Keratinocyte (primary cell): ENCODE results near the gene HELZ. TPM values are rescaled to one million over a fixed set of nuclear protein-coding genes. Genes with fewer than 3 reads are reported as not detected.

Experiments used
- DNase-seq: peaks from one replicate; pipeline ENCODE4 v3.0.0-alpha.2; 2011; ENCODE audit warnings: low read depth, missing footprints, low spot score
- FAIRE-seq: peaks from 2 replicates; lab custom pipeline; 2011; peaks lifted over from hg19 to GRCh38; lab: Jason Lieb, UNC
- H2AFZ ChIP-seq: 2 replicates; pipeline ENCODE4 v1.6.0; 2012; ENCODE audit warnings: low read length, control low read depth, inconsistent platforms; ENCODE audit not compliant: control insufficient read depth
- H3K27ac ChIP-seq: 2 replicates; pipeline ENCODE4 v1.5.1; 2011; ENCODE audit warnings: low read length; ENCODE audit not compliant: control insufficient read depth, insufficient read depth
- H3K27me3 ChIP-seq: 3 replicates; pipeline ENCODE4 v1.6.0; 2011; ENCODE audit warnings: low read length; ENCODE audit not compliant: control insufficient read depth, insufficient read depth; ENCODE audit errors: extremely low read depth
- H3K36me3 ChIP-seq, 2 experiments: 2 replicates in 1 of 2; 3 replicates in 1 of 2; pipeline ENCODE4 v1.5.1; 2011; ENCODE audit warnings: low read length in 2 of 2, mild to moderate bottlenecking in 1 of 2; ENCODE audit not compliant: control insufficient read depth in 2 of 2, insufficient read depth in 2 of 2; ENCODE audit errors: extremely low read depth in 1 of 2
- H3K4me1 ChIP-seq: 3 replicates; pipeline ENCODE4 v1.5.1; 2011; ENCODE audit warnings: low read length; ENCODE audit not compliant: control insufficient read depth, insufficient read depth; ENCODE audit errors: extremely low read depth
- H3K4me2 ChIP-seq: 3 replicates; pipeline ENCODE4 v1.6.0; 2011; ENCODE audit warnings: low read depth, low read length; ENCODE audit not compliant: control insufficient read depth, insufficient read depth; ENCODE audit errors: extremely low read depth
- H3K4me3 ChIP-seq, 3 experiments: fragments of 200-600 bp in 1 of 3; sonication (generic) in 1 of 3; 2 replicates in 2 of 3; 3 replicates in 1 of 3; pipeline ENCODE4 v1.5.1; 2011 to 2016; ENCODE audit warnings: low read length in 3 of 3, mild to moderate bottlenecking in 3 of 3, control low read depth in 2 of 3, inconsistent platforms in 1 of 3, low read depth in 1 of 3, mixed read lengths in 1 of 3, mixed run types in 1 of 3, moderate library complexity in 1 of 3; ENCODE audit not compliant: control insufficient read depth in 2 of 3, insufficient read depth in 2 of 3; ENCODE audit errors: extremely low read depth in 1 of 3
- H3K79me2 ChIP-seq: 2 replicates; pipeline ENCODE4 v1.6.0; 2012; ENCODE audit warnings: low read length; ENCODE audit not compliant: control insufficient read depth, insufficient read depth
- H3K9ac ChIP-seq: 3 replicates; pipeline ENCODE4 v1.6.0; 2011; ENCODE audit warnings: low read length; ENCODE audit not compliant: control insufficient read depth, insufficient read depth; ENCODE audit errors: extremely low read depth
- H3K9me1 ChIP-seq: 3 replicates; pipeline ENCODE4 v1.6.0; 2011; ENCODE audit warnings: low read length; ENCODE audit not compliant: control insufficient read depth, insufficient read depth; ENCODE audit errors: extremely low read depth
- H3K9me3 ChIP-seq: 2 replicates; pipeline ENCODE4 v1.5.1; 2012; ENCODE audit warnings: low read depth, low read length; ENCODE audit not compliant: control insufficient read depth
- H4K20me1 ChIP-seq: 3 replicates; pipeline ENCODE4 v1.6.0; 2011; ENCODE audit warnings: low read length; ENCODE audit not compliant: control insufficient read depth, insufficient read depth; ENCODE audit errors: extremely low read depth
- CTCF ChIP-seq, 3 experiments: IDR thresholded peaks in 1 of 3; conservative IDR thresholded peaks in 1 of 3; optimal IDR thresholded peaks in 1 of 3; 2 replicates in 2 of 3; 3 replicates in 1 of 3; pipeline versions ENCODE3 to v1.5.1; 2011; ENCODE audit warnings: low read length in 3 of 3, mild to moderate bottlenecking in 3 of 3, moderate library complexity in 2 of 3, control low read depth in 1 of 3, inconsistent platforms in 1 of 3; ENCODE audit not compliant: insufficient read depth in 2 of 3; ENCODE audit errors: extremely low read depth in 1 of 3
- EZH2 ChIP-seq: IDR thresholded peaks from one replicate; pipeline ENCODE4 v1.6.1; 2012; ENCODE audit warnings: inconsistent platforms, mild to moderate bottlenecking, low read length, moderate library complexity
- dilution Hi-C: fragments of 300-500 bp; cut with MboI; formaldehyde crosslinking; loops from one replicate; pipeline ENCODE4 v1.7.0; 2020; ENCODE audit warnings: low sequenced_read_pairs; ENCODE audit not compliant: extremely low pct_ligation_motif_present
- polyA plus RNA-seq, 5 experiments: library from polyadenylated mRNA; depleted of rRNA in 3 of 5; stranded (reverse) in 3 of 5; stranded (forward) in 1 of 5; unstranded in 1 of 5; fragments of >200 nt; gene quantifications; 1 replicate in 1 of 5; 2 replicates in 3 of 5; 3 replicates in 1 of 5; pipeline versions ENCODE4 v1.2.1 to v1.2.3, GENCODE V29; 2011 to 2012; ENCODE audit warnings: missing spikeins in 2 of 5, low read depth in 1 of 5, low replicate concordance in 1 of 5

Gene HELZ
- polyA plus RNA-seq, 1 donor (not counting 4 experiments of a cell fraction or from before 2014, with no cell fraction given), result 18.2 TPM

DNA sequence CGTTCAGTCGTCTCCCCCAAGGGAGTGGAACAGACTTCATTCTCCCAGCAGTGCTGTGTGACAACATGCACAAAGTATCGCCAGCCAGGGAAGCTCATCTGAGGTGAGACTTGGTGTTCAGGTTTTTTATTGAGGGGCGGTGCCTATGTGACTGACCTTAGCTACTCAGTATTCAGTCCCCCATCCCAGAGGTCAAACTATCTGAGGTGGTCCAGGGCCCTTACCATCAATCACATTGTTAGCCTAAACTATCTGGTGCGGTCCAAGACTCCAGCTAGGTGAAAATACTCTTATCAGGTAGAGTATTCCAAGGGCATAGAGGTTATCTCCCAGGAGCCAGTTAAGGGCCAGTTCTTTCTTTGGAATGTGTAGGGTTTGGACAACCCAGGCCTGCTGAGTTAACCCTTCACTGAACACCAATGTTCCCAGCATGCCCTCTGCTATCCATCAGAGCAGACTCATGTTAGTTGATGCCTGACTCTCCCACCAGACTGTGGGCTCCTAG, 206.1 kb downstream of the HELZ start:
- TF ChIP-seq EZH2, result no peak
- TF ChIP-seq CTCF (optimal IDR thresholded peaks at IDR 0.05 in 1 of 3, IDR thresholded peaks at IDR 0.05 in 1 of 3, conservative IDR thresholded peaks at IDR 0.05 in 1 of 3; ENCODE audit: extremely low read depth in 1 of 3, insufficient read depth in 2 of 3, low read length in 3 of 3), result no peak
- Histone ChIP-seq H4K20me1 (no peaks in the 10 kb centered on the region), H3K79me2 (no peaks in the 10 kb centered on the region), H3K9me3 (no peaks in the 10 kb centered on the region), H3K36me3 (no peaks in the 10 kb centered on the region), H3K4me1 (no peaks in the 10 kb centered on the region), H2AFZ (no peak overlapping the region), H3K4me3 (no peak overlapping the region), H3K27ac (no peak overlapping the region), H3K4me2 (no peak overlapping the region), H3K9me1 (no peaks in the 10 kb centered on the region), H3K9ac (no peak overlapping the region), H3K27me3 (no peaks in the 10 kb centered on the region)
- FAIRE-seq (no peak), DNase-seq (no peak)
- dilution Hi-C loops, result no loop called here

DNA sequence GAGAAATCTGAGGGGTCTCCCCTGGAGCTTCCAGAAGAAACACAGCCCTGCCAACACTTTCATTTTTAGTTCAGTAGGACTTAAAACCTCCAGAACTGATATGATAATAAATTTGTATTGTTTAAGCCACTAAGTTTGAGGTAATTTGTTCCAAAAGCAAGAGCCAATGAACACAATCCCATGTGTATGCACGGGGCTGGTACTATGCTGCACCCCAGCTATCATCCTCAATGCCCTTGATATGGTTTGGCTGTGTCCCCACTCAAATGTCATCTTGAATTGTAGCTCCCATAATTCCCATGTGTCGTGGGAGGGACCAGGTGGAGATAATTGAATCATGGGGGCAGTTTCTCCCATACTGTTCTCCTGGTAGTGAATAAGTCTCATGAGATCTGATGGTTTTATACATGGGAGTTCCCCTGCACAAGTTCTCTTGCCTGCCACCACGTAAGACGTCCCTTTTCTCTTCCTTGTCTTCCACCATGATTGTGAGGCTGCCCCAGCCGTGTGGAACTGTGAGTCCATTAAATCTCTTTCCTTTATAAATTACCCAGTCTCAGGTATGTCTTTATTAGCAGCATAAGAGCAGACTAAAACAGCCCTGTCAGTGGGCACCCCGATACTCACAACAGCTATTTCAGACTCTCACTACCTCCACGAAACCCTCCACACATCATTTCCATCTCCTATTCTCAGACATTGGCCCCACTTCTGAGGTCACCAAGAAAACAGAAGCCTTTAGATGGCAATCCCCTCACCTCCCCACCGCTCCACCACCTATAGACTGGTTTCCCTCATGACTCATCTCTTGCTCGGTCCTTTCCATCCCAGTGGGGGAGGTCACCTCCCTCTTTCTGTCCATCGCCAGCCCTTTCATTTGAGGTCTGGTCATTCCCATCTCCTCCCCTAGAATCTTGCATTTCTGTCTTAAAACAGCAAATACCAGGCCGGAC, 209.6 kb downstream of the HELZ start:
- H3K4me2 ChIP-seq, result no peak overlapping the region
- no peaks in the 10 kb centered on the region for H3K79me2 ChIP-seq
- DNase-seq, result no peak
- no peak overlapping the region for H3K9ac ChIP-seq
- H3K9me3 ChIP-seq, result no peaks in the 10 kb centered on the region
- no peaks in the 10 kb centered on the region for H3K4me1 ChIP-seq
- FAIRE-seq, result no peak
- dilution Hi-C loops, result no loop called here
- H2AFZ ChIP-seq, result no peak overlapping the region
- H3K36me3 ChIP-seq, result no peaks in the 10 kb centered on the region
- H3K27me3 ChIP-seq, result no peaks in the 10 kb centered on the region
- no peak overlapping the region for H3K27ac ChIP-seq
- TF ChIP-seq CTCF (optimal IDR thresholded peaks at IDR 0.05 in 1 of 3, IDR thresholded peaks at IDR 0.05 in 1 of 3, conservative IDR thresholded peaks at IDR 0.05 in 1 of 3; ENCODE audit: extremely low read depth in 1 of 3, insufficient read depth in 2 of 3, low read length in 3 of 3) (no peak), EZH2 (no peak)
- no peak overlapping the region for H3K4me3 ChIP-seq
- H4K20me1 ChIP-seq, result no peaks in the 10 kb centered on the region
- no peaks in the 10 kb centered on the region for H3K9me1 ChIP-seq
